Epithelial cell of esophagus (primary cell): ENCODE data around the gene RAB44.

Source experiments
- DNase-seq: peaks from one replicate; pipeline ENCODE4 v3.0.0; 2010; ENCODE audit warnings: low read depth
- H3K4me3 ChIP-seq: 2 replicates; pipeline ENCODE4 v1.5.1; 2011; ENCODE audit warnings: mild to moderate bottlenecking, low read length, control low read depth
- TF ChIP-seq, protein P1 (sequence below): IDR thresholded peaks from 2 replicates; pipeline ENCODE4 v1.5.1; 2011; ENCODE audit warnings: low read depth, mild to moderate bottlenecking, low read length, control low read depth, inconsistent platforms; ENCODE audit not compliant: insufficient read depth; ENCODE audit errors: missing control alignments

Gene RAB44

DNA sequence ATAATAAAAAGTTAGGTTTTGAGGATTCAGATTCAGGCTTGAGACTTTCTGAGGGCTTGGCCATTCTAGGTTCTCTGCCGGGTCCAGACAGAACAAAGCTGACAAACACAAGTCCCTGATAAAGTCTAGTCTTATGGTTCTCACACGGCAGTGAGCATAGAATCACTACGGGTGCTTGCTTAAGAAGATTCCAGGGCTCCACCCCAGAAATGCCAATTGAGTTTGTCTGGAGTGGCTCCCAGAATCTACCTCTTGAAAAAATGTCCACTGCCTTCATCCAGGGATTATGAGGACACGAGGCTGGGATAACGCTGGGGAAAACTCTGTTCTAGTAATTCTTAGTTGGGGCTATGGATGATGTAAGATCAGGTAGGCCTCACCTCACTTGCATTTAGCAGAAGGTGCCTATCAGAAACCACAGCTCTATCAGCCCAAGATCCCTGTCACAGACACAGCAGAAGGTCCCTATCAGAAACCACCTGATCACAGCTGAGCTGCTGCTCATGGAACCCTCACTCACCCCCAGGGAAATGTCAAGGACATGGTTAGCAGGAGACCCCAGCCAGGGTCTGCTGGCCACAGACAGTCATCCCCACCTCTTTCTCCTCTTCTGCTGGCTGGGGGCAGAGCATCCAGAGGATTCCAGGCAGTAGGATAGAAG, 52.3 kb downstream of the RAB44 start:
- DNase-seq: no peak
- no peak overlapping the region for H3K4me3 ChIP-seq
- TF ChIP-seq, protein P1, sequence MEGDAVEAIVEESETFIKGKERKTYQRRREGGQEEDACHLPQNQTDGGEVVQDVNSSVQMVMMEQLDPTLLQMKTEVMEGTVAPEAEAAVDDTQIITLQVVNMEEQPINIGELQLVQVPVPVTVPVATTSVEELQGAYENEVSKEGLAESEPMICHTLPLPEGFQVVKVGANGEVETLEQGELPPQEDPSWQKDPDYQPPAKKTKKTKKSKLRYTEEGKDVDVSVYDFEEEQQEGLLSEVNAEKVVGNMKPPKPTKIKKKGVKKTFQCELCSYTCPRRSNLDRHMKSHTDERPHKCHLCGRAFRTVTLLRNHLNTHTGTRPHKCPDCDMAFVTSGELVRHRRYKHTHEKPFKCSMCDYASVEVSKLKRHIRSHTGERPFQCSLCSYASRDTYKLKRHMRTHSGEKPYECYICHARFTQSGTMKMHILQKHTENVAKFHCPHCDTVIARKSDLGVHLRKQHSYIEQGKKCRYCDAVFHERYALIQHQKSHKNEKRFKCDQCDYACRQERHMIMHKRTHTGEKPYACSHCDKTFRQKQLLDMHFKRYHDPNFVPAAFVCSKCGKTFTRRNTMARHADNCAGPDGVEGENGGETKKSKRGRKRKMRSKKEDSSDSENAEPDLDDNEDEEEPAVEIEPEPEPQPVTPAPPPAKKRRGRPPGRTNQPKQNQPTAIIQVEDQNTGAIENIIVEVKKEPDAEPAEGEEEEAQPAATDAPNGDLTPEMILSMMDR: no peak

GRCh38 chr6:36751091-36751490, 53.5 kb downstream of the RAB44 start:
- DNase-seq: peak; percentile 61
- H3K4me3 ChIP-seq: no peak overlapping the region
- TF ChIP-seq, protein P1: no peak

- peak; percentile 34 for DNase-seq
- no peak overlapping the region for H3K4me3 ChIP-seq
- TF ChIP-seq, protein P1: no peak
Observed at GRCh38 chr6:36751833-36752186, 54.2 kb downstream of the RAB44 start.

- TF ChIP-seq, protein P1: no peak
- no peak overlapping the region for H3K4me3 ChIP-seq
- peak; percentile 72 for DNase-seq
Observed at GRCh38 chr6:36752187-36752885, 54.7 kb downstream of the RAB44 start.

- DNase-seq: no peak
- TF ChIP-seq, protein P1: no peak
- no peak overlapping the region for H3K4me3 ChIP-seq
Observed at GRCh38 chr6:36752886-36753506, 55.4 kb downstream of the RAB44 start.

DNA sequence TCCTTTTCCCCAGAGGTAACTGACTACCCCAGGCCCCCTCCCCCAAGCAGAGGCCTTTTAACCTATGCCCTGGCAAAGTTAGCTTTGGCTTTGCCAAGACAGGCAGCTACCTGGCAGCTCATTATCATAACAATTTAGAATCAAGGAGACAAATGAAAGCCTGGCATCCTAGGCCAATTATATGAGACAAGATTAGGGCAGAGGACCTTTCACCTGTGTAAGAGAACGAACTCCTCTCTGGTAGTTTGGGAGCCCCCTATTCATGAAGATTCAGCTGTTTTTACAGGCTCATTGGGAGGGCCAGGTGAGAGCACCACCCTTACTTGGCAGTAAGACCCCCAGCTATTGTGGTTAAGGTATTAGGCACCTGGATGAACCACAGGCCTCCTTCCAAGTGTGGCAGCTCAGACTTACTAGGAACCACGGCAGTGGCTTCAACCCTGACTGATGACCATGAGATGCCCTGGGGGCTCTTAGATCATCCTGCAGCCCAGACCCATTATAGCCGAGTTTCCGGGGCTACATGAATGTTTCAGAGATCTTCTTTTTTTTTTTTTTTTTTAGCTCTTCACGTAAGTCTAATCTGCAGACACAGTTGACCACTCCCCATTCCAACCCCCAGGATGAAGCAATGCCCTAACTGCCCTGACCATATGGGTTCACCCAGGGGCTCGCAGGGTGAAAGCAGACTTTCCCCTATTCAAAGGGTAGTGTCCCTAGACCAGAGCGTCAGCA, 56.2 kb downstream of the RAB44 start:
- DNase-seq: peak; percentile 47
- TF ChIP-seq, protein P1: no peak
- no peak overlapping the region for H3K4me3 ChIP-seq
